ENCODE results near the gene CRYGD.

The CRYGD gene

GRCh38 chr2:208147759-208148158 lies 23.4 kb upstream of the CRYGD start:
- H3K27ac ChIP-seq (ENCODE audit: low read depth, low read length), result no peak overlapping the region
- H3K4me2 ChIP-seq (ENCODE audit: low read length), result no peak overlapping the region
- H3K79me1 ChIP-seq (ENCODE audit: low read length), result no peaks in the 10 kb centered on the region
- no peaks in the 10 kb centered on the region for H3K9me3 ChIP-seq (ENCODE audit: insufficient read depth, low read depth, low read length)
- no peak overlapping the region for H3K14ac ChIP-seq (ENCODE audit: low read length)
- H4K91ac ChIP-seq (ENCODE audit: low read depth, low read length), result no peak overlapping the region
- DNase-seq, result peak in 1 of 2 donors; percentile 43
- H2AK5ac ChIP-seq (ENCODE audit: low read length), result no peak overlapping the region
- no peak overlapping the region for H3K9ac ChIP-seq (ENCODE audit: low read length)
- no peak overlapping the region for H3K4ac ChIP-seq (ENCODE audit: low read depth, low read length)
- H3K23ac ChIP-seq (ENCODE audit: low read length), result no peak overlapping the region
- H3K79me2 ChIP-seq (ENCODE audit: control insufficient read depth, insufficient read depth, low read length, poor library complexity), result no peaks in the 10 kb centered on the region
- no peaks in the 10 kb centered on the region for H3K4me1 ChIP-seq (ENCODE audit: control insufficient read depth in 1 of 2, insufficient read depth in 2 of 2, low read length in 2 of 2)
- H3K36me3 ChIP-seq (ENCODE audit: control insufficient read depth in 1 of 2, insufficient read depth in 2 of 2, low read length in 2 of 2), result no peaks in the 10 kb centered on the region
- H3K4me3 ChIP-seq (ENCODE audit: low read depth, low read length), result no peak overlapping the region
- H2AFZ ChIP-seq (ENCODE audit: insufficient read depth, low read length, poor library complexity), result no peak overlapping the region
- no peaks in the 10 kb centered on the region for H3K27me3 ChIP-seq (ENCODE audit: insufficient read depth, low read length)
- H4K8ac ChIP-seq (ENCODE audit: low read depth, low read length), result no peak overlapping the region
- no peak overlapping the region for H2BK5ac ChIP-seq (ENCODE audit: low read depth, low read length, poor library complexity)
- H3K18ac ChIP-seq (ENCODE audit: low read length), result no peak overlapping the region
- WGBS (ENCODE audit: extremely low coverage, insufficient coverage, insufficient read length), result no CpG with 5 or more reads among the region's 3 CpGs
- H4K12ac ChIP-seq (ENCODE audit: low read depth, low read length), result no peak overlapping the region
- H2BK120ac ChIP-seq (ENCODE audit: insufficient read depth, low read length, poor library complexity), result no peak overlapping the region
- H2BK12ac ChIP-seq (ENCODE audit: low read length), result no peak overlapping the region

DNA sequence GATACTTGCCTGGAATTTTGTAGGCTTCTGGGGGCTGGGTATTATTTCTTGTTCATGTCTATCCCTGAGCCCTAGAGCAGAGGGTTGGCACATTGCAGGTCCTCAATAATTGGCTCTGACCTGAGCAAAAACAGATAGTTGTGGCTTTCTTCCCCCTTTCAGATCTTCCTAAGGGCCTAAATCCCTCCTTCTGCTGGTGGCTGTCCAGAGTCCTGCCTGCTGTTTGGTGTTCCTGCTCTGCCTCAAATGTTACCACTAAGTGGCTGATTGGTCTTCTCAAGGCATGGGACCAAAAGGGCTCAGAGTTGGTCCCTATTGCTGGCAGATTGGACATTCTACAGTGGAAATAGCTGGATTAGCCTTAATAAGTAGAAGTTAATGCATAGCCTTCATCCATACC lies 22.7 kb upstream of the CRYGD start:
- no peak overlapping the region for H4K91ac ChIP-seq (ENCODE audit: low read depth, low read length)
- no peaks in the 10 kb centered on the region for H3K27me3 ChIP-seq (ENCODE audit: insufficient read depth, low read length)

GRCh38 chr2:208146006-208146405 lies 21.7 kb upstream of the CRYGD start, which contains the start of gene CRYGB:
CRYGB (minus strand) TSS chr2:208146158; CDS start chr2:208146120, 38 bp downstream.
- Histone ChIP-seq H3K14ac (ENCODE audit: low read length) (no peak within 1 kb of the TSS), H3K27me3 (ENCODE audit: insufficient read depth, low read length) (no peaks in the 10 kb centered on the region), H3K23ac (ENCODE audit: low read length) (no peak within 1 kb of the TSS), H3K18ac (ENCODE audit: low read length) (no peak within 1 kb of the TSS), H3K9ac (ENCODE audit: low read length) (no peak within 1 kb of the TSS), H3K4me1 (ENCODE audit: control insufficient read depth in 1 of 2, insufficient read depth in 2 of 2, low read length in 2 of 2) (no peaks in the 10 kb centered on the region), H3K4ac (ENCODE audit: low read depth, low read length) (no peak within 1 kb of the TSS), H2BK12ac (ENCODE audit: low read length) (no peak within 1 kb of the TSS), H3K36me3 (ENCODE audit: control insufficient read depth in 1 of 2, insufficient read depth in 2 of 2, low read length in 2 of 2) (no peaks in the 10 kb centered on the region), H3K9me3 (ENCODE audit: insufficient read depth, low read depth, low read length) (no peaks in the 10 kb centered on the region), H3K4me3 (ENCODE audit: low read depth, low read length) (no peak within 1 kb of the TSS), H3K79me1 (ENCODE audit: low read length) (no peaks in the 10 kb centered on the region), H4K12ac (ENCODE audit: low read depth, low read length) (no peak within 1 kb of the TSS), H2AFZ (ENCODE audit: insufficient read depth, low read length, poor library complexity) (no peak within 1 kb of the TSS), H4K91ac (ENCODE audit: low read depth, low read length) (no peak within 1 kb of the TSS), H3K4me2 (ENCODE audit: low read length) (no peak within 1 kb of the TSS), H3K27ac (ENCODE audit: low read depth, low read length) (no peak within 1 kb of the TSS), H2BK5ac (ENCODE audit: low read depth, low read length, poor library complexity) (no peak within 1 kb of the TSS), H3K79me2 (ENCODE audit: control insufficient read depth, insufficient read depth, low read length, poor library complexity) (no peaks in the 10 kb centered on the region), H2AK5ac (ENCODE audit: low read length) (no peak within 1 kb of the TSS), H2BK120ac (ENCODE audit: insufficient read depth, low read length, poor library complexity) (no peak within 1 kb of the TSS), H4K8ac (ENCODE audit: low read depth, low read length) (no peak within 1 kb of the TSS)
- WGBS (ENCODE audit: extremely low coverage, insufficient coverage, insufficient read length), result no CpG with 5 or more reads among the region's 6 CpGs
- no peak for DNase-seq

More for the DNA sequence above, 22.7 kb upstream of the CRYGD start:
- Histone ChIP-seq H2AFZ (ENCODE audit: insufficient read depth, low read length, poor library complexity) (no peak overlapping the region), H3K79me1 (ENCODE audit: low read length) (no peaks in the 10 kb centered on the region), H3K9ac (ENCODE audit: low read length) (no peak overlapping the region), H4K8ac (ENCODE audit: low read depth, low read length) (no peak overlapping the region), H3K4ac (ENCODE audit: low read depth, low read length) (no peak overlapping the region), H3K9me3 (ENCODE audit: insufficient read depth, low read depth, low read length) (no peaks in the 10 kb centered on the region), H3K23ac (ENCODE audit: low read length) (no peak overlapping the region), H2BK5ac (ENCODE audit: low read depth, low read length, poor library complexity) (no peak overlapping the region), H3K18ac (ENCODE audit: low read length) (no peak overlapping the region), H4K12ac (ENCODE audit: low read depth, low read length) (no peak overlapping the region), H3K4me1 (ENCODE audit: control insufficient read depth in 1 of 2, insufficient read depth in 2 of 2, low read length in 2 of 2) (no peaks in the 10 kb centered on the region), H3K36me3 (ENCODE audit: control insufficient read depth in 1 of 2, insufficient read depth in 2 of 2, low read length in 2 of 2) (no peaks in the 10 kb centered on the region), H3K79me2 (ENCODE audit: control insufficient read depth, insufficient read depth, low read length, poor library complexity) (no peaks in the 10 kb centered on the region), H3K4me3 (ENCODE audit: low read depth, low read length) (no peak overlapping the region), H3K14ac (ENCODE audit: low read length) (no peak overlapping the region), H2AK5ac (ENCODE audit: low read length) (no peak overlapping the region), H3K27ac (ENCODE audit: low read depth, low read length) (no peak overlapping the region), H3K4me2 (ENCODE audit: low read length) (no peak overlapping the region), H2BK12ac (ENCODE audit: low read length) (no peak overlapping the region), H2BK120ac (ENCODE audit: insufficient read depth, low read length, poor library complexity) (no peak overlapping the region)
- DNase-seq, result no peak

DNA sequence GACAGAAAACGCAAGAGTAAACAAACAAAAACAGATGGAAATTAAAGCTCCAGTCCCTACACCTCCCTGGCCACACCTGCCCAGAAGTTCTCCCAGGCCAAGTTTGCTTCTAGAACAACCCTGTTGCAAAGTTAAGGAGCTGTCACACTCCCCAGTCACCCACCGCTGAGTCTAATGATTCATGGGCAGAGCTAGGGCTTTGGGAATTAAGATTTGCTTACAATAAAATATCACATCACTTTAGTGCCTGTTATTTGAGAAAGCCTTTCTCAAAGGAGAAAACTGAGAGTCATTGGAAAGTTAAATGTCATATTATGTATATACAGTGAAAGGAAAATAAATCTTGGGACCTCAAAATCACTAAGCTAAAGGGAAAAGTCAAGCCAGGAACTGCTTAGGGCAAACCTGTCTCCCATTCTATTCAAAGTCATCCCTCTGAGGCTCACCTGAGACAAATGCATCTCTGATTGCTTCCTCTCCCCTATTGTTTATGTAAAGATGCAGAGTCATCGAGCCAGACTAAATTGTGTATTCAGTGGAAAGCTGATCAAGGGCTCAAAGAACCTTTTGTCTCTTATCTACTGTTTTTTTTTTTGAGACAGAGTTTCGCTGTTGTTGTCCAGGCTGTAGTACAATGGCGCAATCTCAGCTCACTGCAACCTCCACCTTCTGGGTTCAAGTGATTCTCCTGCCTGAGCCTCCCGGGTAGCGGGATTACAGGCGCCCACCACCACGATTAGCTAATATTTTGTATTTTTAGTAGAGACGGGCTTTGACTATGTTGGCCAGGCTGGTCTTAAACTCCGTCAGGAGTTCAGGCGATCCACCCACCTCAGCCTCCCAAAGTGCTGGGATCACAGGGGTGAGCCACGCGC lies 18.8 kb upstream of the CRYGD start:
- no peak overlapping the region for H2BK5ac ChIP-seq (ENCODE audit: low read depth, low read length, poor library complexity)
- no peak overlapping the region for H3K4me2 ChIP-seq (ENCODE audit: low read length)
- H3K18ac ChIP-seq (ENCODE audit: low read length), result no peak overlapping the region
- peak overlapping the region; percentile 20 for H2BK12ac ChIP-seq (ENCODE audit: low read length)
- H3K36me3 ChIP-seq (ENCODE audit: control insufficient read depth in 1 of 2, insufficient read depth in 2 of 2, low read length in 2 of 2), result no peaks in the 10 kb centered on the region
- H4K8ac ChIP-seq (ENCODE audit: low read depth, low read length), result no peak overlapping the region
- no peaks in the 10 kb centered on the region for H3K9me3 ChIP-seq (ENCODE audit: insufficient read depth, low read depth, low read length)
- no peaks in the 10 kb centered on the region for H3K79me2 ChIP-seq (ENCODE audit: control insufficient read depth, insufficient read depth, low read length, poor library complexity)
- no peak overlapping the region for H3K14ac ChIP-seq (ENCODE audit: low read length)
- no peak overlapping the region for H4K12ac ChIP-seq (ENCODE audit: low read depth, low read length)
- no peak overlapping the region for H2BK120ac ChIP-seq (ENCODE audit: insufficient read depth, low read length, poor library complexity)
- no peak overlapping the region for H3K9ac ChIP-seq (ENCODE audit: low read length)
- no peaks in the 10 kb centered on the region for H3K79me1 ChIP-seq (ENCODE audit: low read length)
- no peak overlapping the region for H2AFZ ChIP-seq (ENCODE audit: insufficient read depth, low read length, poor library complexity)
- no peak overlapping the region for H3K4ac ChIP-seq (ENCODE audit: low read depth, low read length)
- H4K91ac ChIP-seq (ENCODE audit: low read depth, low read length), result no peak overlapping the region
- WGBS (ENCODE audit: extremely low coverage, insufficient coverage, insufficient read length), result no CpG with 5 or more reads among the region's 14 CpGs
- no peaks in the 10 kb centered on the region for H3K4me1 ChIP-seq (ENCODE audit: control insufficient read depth in 1 of 2, insufficient read depth in 2 of 2, low read length in 2 of 2)
- no peak overlapping the region for H3K4me3 ChIP-seq (ENCODE audit: low read depth, low read length)
- DNase-seq, result no peak
- H3K27ac ChIP-seq (ENCODE audit: low read depth, low read length), result no peak overlapping the region
- no peak overlapping the region for H2AK5ac ChIP-seq (ENCODE audit: low read length)
- H3K27me3 ChIP-seq (ENCODE audit: insufficient read depth, low read length), result no peaks in the 10 kb centered on the region
- H3K23ac ChIP-seq (ENCODE audit: low read length), result no peak overlapping the region

All from trophoblast cell (in vitro differentiated cells and primary cell).